ENCODE results near the gene MCOLN1. TPM values are rescaled to one million over a fixed set of nuclear protein-coding genes. Genes with fewer than 3 reads are reported as not detected.

MCOLN1 gene
- total and polyA plus RNA-seq, 2 of the 8 experiments (the other 6 are each of a cell fraction or from before 2014, with no cell fraction given), result 19.1 to 40.0 TPM

GRCh38 chr19:7582446-7582845, 60.0 kb downstream of the MCOLN1 start:
- no peak overlapping the region for H3K56ac ChIP-seq (replicated peaks; ENCODE audit: insufficient read length, low read depth, low read length)
- no peak overlapping the region for H2BK15ac ChIP-seq (ENCODE audit: low read length)
- H3K4me1 ChIP-seq (replicated peaks in 1 of 4; ENCODE audit: control insufficient read depth in 3 of 4, insufficient read depth in 4 of 4, low read length in 3 of 4), result no peaks in the 10 kb centered on the region
- no peak overlapping the region for H4K5ac ChIP-seq (ENCODE audit: insufficient read length, low read depth, low read length)
- H2BK20ac ChIP-seq (ENCODE audit: low read length), result no peak overlapping the region
- H3K36me3 ChIP-seq (ENCODE audit: control insufficient read depth in 2 of 4, insufficient read depth in 4 of 4, low read length in 3 of 4), result no peaks in the 10 kb centered on the region
- no peak overlapping the region for H3K9ac ChIP-seq (replicated peaks in 1 of 4; ENCODE audit: extremely low read depth in 1 of 4, low read depth in 3 of 4, low read length in 3 of 4)
- no peak overlapping the region for H2BK5ac ChIP-seq (ENCODE audit: low read depth, low read length)
- H4K20me1 ChIP-seq (replicated peaks in 1 of 2; ENCODE audit: control insufficient read depth in 1 of 2, insufficient read depth in 2 of 2, low read length in 2 of 2), result no peaks in the 10 kb centered on the region
- H3K27me3 ChIP-seq (replicated peaks in 1 of 4; ENCODE audit: control insufficient read depth in 3 of 4, extremely low read depth in 1 of 4, insufficient read depth in 3 of 4, low read length in 3 of 4), result 0 out of 7 replicates have a peak, but pooled peaks cover 0 to 2% (median 0%) of the 10 kb centered on the region in 4 experiments
- POLR2A ChIA-PET (ENCODE audit: partially characterized antibody), result no interaction called here
- H3K14ac ChIP-seq (ENCODE audit: insufficient read length), result no peak overlapping the region
- H3K23me2 ChIP-seq (ENCODE audit: low read depth, low read length), result no peaks in the 10 kb centered on the region
- H3K18ac ChIP-seq (ENCODE audit: extremely low read depth, low read length), result no peak overlapping the region
- H3K79me2 ChIP-seq (ENCODE audit: control insufficient read depth in 1 of 2, insufficient read depth in 2 of 2, low read length in 2 of 2), result no peaks in the 10 kb centered on the region
- no peak overlapping the region for H2BK12ac ChIP-seq (ENCODE audit: low read depth, low read length)
- H3K4me3 ChIP-seq (ENCODE audit: extremely low read depth in 1 of 4, insufficient read depth in 2 of 4, low read depth in 3 of 4, low read length in 4 of 4), result no peak overlapping the region
- no peak overlapping the region for H4K8ac ChIP-seq (ENCODE audit: extremely low read depth, insufficient read depth, low read length)
- H2BK120ac ChIP-seq (replicated peaks; ENCODE audit: low read depth, low read length), result no peak overlapping the region
- DNase-seq (ENCODE audit: low read depth in 1 of 2, low spot score in 2 of 2) (no peak), FAIRE-seq (no peak)
- peak overlapping the region; percentile 40 for H4K91ac ChIP-seq (replicated peaks; ENCODE audit: insufficient read length, low read length)
- no peaks in the 10 kb centered on the region for H3K9me3 ChIP-seq (ENCODE audit: insufficient read depth in 2 of 2, low read depth in 1 of 2, low read length in 1 of 2)
- no peak overlapping the region for H3K4ac ChIP-seq (replicated peaks; ENCODE audit: insufficient read length, low read depth, low read length)
- no peak overlapping the region for H3K4me2 ChIP-seq (ENCODE audit: insufficient read depth in 1 of 2, low read depth in 2 of 2, low read length in 2 of 2)
- no peak overlapping the region for H2AFZ ChIP-seq (ENCODE audit: low read length)
- CTCF ChIA-PET (ENCODE audit: partially characterized antibody), result interaction anchor here (0.6 to 1.2 kb wide), 3 partner anchors 9 to 275 kb away, joined by 3 read pairs; no protein-coding TSS in a partner anchor
- H2AK5ac ChIP-seq (ENCODE audit: low read depth, low read length), result no peak overlapping the region
- H3K27ac ChIP-seq (ENCODE audit: low read depth, low read length), result no peak overlapping the region
- no peaks in the 10 kb centered on the region for H3K79me1 ChIP-seq (ENCODE audit: low read depth, low read length)
- TF ChIP-seq CHD2 (IDR thresholded peaks at IDR 0.05; ENCODE audit: low read length) (no peak), CTBP2 (IDR thresholded peaks at IDR 0.05; ENCODE audit: borderline replicate concordance, insufficient read depth, insufficient read length, low read length) (no peak), KDM1A (IDR thresholded peaks at IDR 0.05; ENCODE audit: borderline replicate concordance, low read length) (no peak), ASH2L (IDR thresholded peaks at IDR 0.05; ENCODE audit: low read length) (no peak), GTF2F1 (IDR thresholded peaks at IDR 0.05; ENCODE audit: borderline replicate concordance, low read depth, low read length) (no peak), YY1 (IDR thresholded peaks at IDR 0.05; ENCODE audit: low read depth, low read length) (no peak), TEAD4 (IDR thresholded peaks at IDR 0.05; ENCODE audit: low read depth, low read length) (no peak)
- H3K23ac ChIP-seq (ENCODE audit: insufficient read length), result no peak overlapping the region
- WGBS, 2 experiments (ENCODE audit: extremely low coverage in 1 of 2, insufficient coverage in 1 of 2, insufficient read length in 1 of 2, insufficient replicate concordance in 2 of 2, low coverage in 1 of 2, low lambda C conversion rate in 2 of 2, missing lambda C conversion rate in 1 of 2), result 69% methylated on average over 11 of the region's 11 CpGs; no CpG with 5 or more reads in 1 of the 2 experiments
